Type B pancreatic cell (in vitro differentiated cells): ENCODE measurements around the gene PDZD11. TPM values are rescaled to one million over a fixed set of nuclear protein-coding genes. Genes with fewer than 3 reads are reported as not detected.

Source experiments
- DNase-seq: peaks from one replicate; pipeline ENCODE4 v3.0.0; 2021; ENCODE audit warnings: mixed read lengths; ENCODE audit not compliant: unreplicated experiment; ENCODE audit errors: extremely low spot score
- H3K27ac Mint-ChIP-seq: 2 replicates; pipeline ENCODE4 v1.8.0; 2021; ENCODE audit warnings: mild to moderate bottlenecking, mixed read lengths
- H3K27me3 Mint-ChIP-seq: 2 replicates; pipeline ENCODE4 v1.8.0; 2021; ENCODE audit warnings: mixed read lengths
- H3K36me3 Mint-ChIP-seq: 2 replicates; pipeline ENCODE4 v1.8.0; 2021; ENCODE audit warnings: mixed read lengths
- H3K4me1 Mint-ChIP-seq: one replicate; pipeline ENCODE4 v1.8.0; 2021; ENCODE audit warnings: mixed read lengths; ENCODE audit not compliant: unreplicated experiment
- H3K4me3 Mint-ChIP-seq: 2 replicates; pipeline ENCODE4 v1.8.0; 2021; ENCODE audit warnings: mild to moderate bottlenecking, mixed read lengths
- H3K9me3 Mint-ChIP-seq: 2 replicates; pipeline ENCODE4 v1.8.0; 2021; ENCODE audit warnings: mixed read lengths
- CTCF ChIP-seq: fragments of 200-600 bp; sonication (generic); conservative IDR thresholded peaks from 2 replicates; pipeline ENCODE4 v1.5.0; 2021; ENCODE audit warnings: antibody characterized with exemption, mild to moderate bottlenecking
- long read RNA-seq: library from polyadenylated mRNA; unstranded; transcript quantifications from one replicate; pipeline ENCODE4 v2.0.0, GENCODE V29; 2020
- total RNA-seq: library from RNA; stranded (reverse); gene quantifications from 2 replicates; pipeline ENCODE4 v1.2.1, GENCODE V29; 2021; ENCODE audit warnings: low replicate concordance

The PDZD11 gene
- 41.5 and 44.0 TPM in 2 replicates for total RNA-seq
- long read RNA-seq, transcript PDZD11-201 (7 exons, 1,043 nt) = major isoform, 52 of 76 reads
- long read RNA-seq, transcript PDZD11-202 (8 exons, 784 nt) = minor isoform, 9 of 76 reads
- long read RNA-seq, partial matches to known transcripts = 2 of 76 reads
- long read RNA-seq, other reads (novel, unspliced or antisense) = 13 of 76 reads

- peak within 1 kb of the TSS; percentile 93 for H3K4me3 Mint-ChIP-seq
Measured at GRCh38 chrX:70289793-70290770, at the start of gene PDZD11, which contains the start of gene KIF4A. Gene PDZD11, minus strand, starts transcription at chrX:70289927. Its CDS starts 586 bp downstream, at chrX:70289341. Gene KIF4A, plus strand, starts transcription at chrX:70290104. Its CDS starts 355 bp downstream, at chrX:70290459.

GRCh38 chrX:70338290-70338689 is 48.6 kb upstream of the PDZD11 start:
- no peaks in the 10 kb centered on the region for H3K27me3 Mint-ChIP-seq
- H3K9me3 Mint-ChIP-seq = no peaks in the 10 kb centered on the region
- H3K4me3 Mint-ChIP-seq = no peak overlapping the region
- H3K27ac Mint-ChIP-seq = no peak overlapping the region
- no peaks in the 10 kb centered on the region for H3K4me1 Mint-ChIP-seq
- TF ChIP-seq CTCF = no peak
- no peaks in the 10 kb centered on the region for H3K36me3 Mint-ChIP-seq
- DNase-seq = no peak

More at GRCh38 chrX:70289793-70290770, at the start of gene PDZD11, which contains the start of gene KIF4A:
- Mint-ChIP-seq H3K27ac (peak within 1 kb of the TSS; percentile 72), H3K27me3 (no peaks in the 10 kb centered on the region), H3K9me3 (no peaks in the 10 kb centered on the region), H3K4me1 (no peaks in the 10 kb centered on the region), H3K36me3 (peaks cover 3% of the 10 kb centered on the region)
- peak; percentile 85 for DNase-seq
- TF ChIP-seq CTCF = no peak

- H3K4me1 Mint-ChIP-seq = no peaks in the 10 kb centered on the region
- TF ChIP-seq CTCF = no peak
- no peaks in the 10 kb centered on the region for H3K27me3 Mint-ChIP-seq
Measured at GRCh38 chrX:70336767-70337166, 47.0 kb upstream of the PDZD11 start.

GRCh38 chrX:70332600-70332999 is 42.9 kb upstream of the PDZD11 start:
- Mint-ChIP-seq H3K9me3 (no peaks in the 10 kb centered on the region), H3K27me3 (no peaks in the 10 kb centered on the region), H3K4me1 (no peaks in the 10 kb centered on the region), H3K4me3 (no peak overlapping the region), H3K27ac (no peak overlapping the region), H3K36me3 (no peaks in the 10 kb centered on the region)
- TF ChIP-seq CTCF = peak; percentile 49
- no peak for DNase-seq

More at GRCh38 chrX:70336767-70337166, 47.0 kb upstream of the PDZD11 start:
- no peak for DNase-seq
- H3K27ac Mint-ChIP-seq = no peak overlapping the region
- no peaks in the 10 kb centered on the region for H3K36me3 Mint-ChIP-seq
- H3K4me3 Mint-ChIP-seq = no peak overlapping the region
- no peaks in the 10 kb centered on the region for H3K9me3 Mint-ChIP-seq

- H3K36me3 Mint-ChIP-seq = no peaks in the 10 kb centered on the region
- TF ChIP-seq CTCF = no peak
- H3K4me1 Mint-ChIP-seq = no peaks in the 10 kb centered on the region
- H3K27me3 Mint-ChIP-seq = no peaks in the 10 kb centered on the region
- no peak overlapping the region for H3K4me3 Mint-ChIP-seq
- no peak overlapping the region for H3K27ac Mint-ChIP-seq
- no peaks in the 10 kb centered on the region for H3K9me3 Mint-ChIP-seq
- no peak for DNase-seq
Measured at GRCh38 chrX:70331161-70331560, 41.4 kb upstream of the PDZD11 start.
